KMS-11 (cell line): ENCODE measurements around the gene ABCG5.

Source experiments
- H2AFZ ChIP-seq: fragments of 200-600 bp; sonication (generic); 2 replicates; pipeline ENCODE4 v1.6.1; 2016; ENCODE audit warnings: antibody characterized with exemption, mixed run types, low read depth
- H3K27ac ChIP-seq: fragments of 200-600 bp; sonication (generic); 2 replicates; pipeline ENCODE4 v1.6.1; 2016; ENCODE audit warnings: mild to moderate bottlenecking, mixed run types
- H3K27me3 ChIP-seq: fragments of 200-600 bp; sonication (generic); 2 replicates; pipeline ENCODE4 v1.6.1; 2017; ENCODE audit warnings: mild to moderate bottlenecking, low read depth, mixed run types, moderate library complexity; ENCODE audit not compliant: insufficient read depth
- H3K36me3 ChIP-seq: fragments of 200-600 bp; sonication (generic); 2 replicates; pipeline ENCODE4 v1.6.1; 2017; ENCODE audit warnings: mild to moderate bottlenecking, mixed run types; ENCODE audit not compliant: insufficient read depth
- H3K4me1 ChIP-seq: fragments of 200-600 bp; sonication (generic); 2 replicates; pipeline ENCODE4 v1.6.1; 2016; ENCODE audit warnings: mild to moderate bottlenecking, low read depth, mixed run types; ENCODE audit not compliant: poor library complexity, severe bottlenecking
- H3K4me2 ChIP-seq: fragments of 200-600 bp; sonication (generic); 2 replicates; pipeline ENCODE4 v1.7.0; 2016; ENCODE audit warnings: mild to moderate bottlenecking, mixed run types
- H3K4me3 ChIP-seq: fragments of 200-600 bp; sonication (generic); IDR thresholded peaks from 2 replicates; pipeline ENCODE4 v1.6.1; 2017; ENCODE audit warnings: low read depth, low read length, mixed read lengths; ENCODE audit not compliant: insufficient read depth
- H3K79me2 ChIP-seq: fragments of 200-600 bp; sonication (generic); 2 replicates; pipeline ENCODE4 v1.6.1; 2016; ENCODE audit warnings: low read depth, mixed run types; ENCODE audit not compliant: insufficient read depth
- H3K9ac ChIP-seq: fragments of 200-600 bp; sonication (generic); 2 replicates; pipeline ENCODE4 v1.6.1; 2016; ENCODE audit warnings: mild to moderate bottlenecking, mixed run types
- H4K20me1 ChIP-seq: fragments of 200-600 bp; sonication (generic); 2 replicates; pipeline ENCODE4 v1.6.1; 2016; ENCODE audit warnings: mild to moderate bottlenecking, mixed run types; ENCODE audit not compliant: insufficient read depth
- TF ChIP-seq, protein P1 (sequence below): fragments of 200-600 bp; sonication (generic); conservative IDR thresholded peaks from 2 replicates; pipeline ENCODE4 v1.6.1; 2017; ENCODE audit warnings: low read depth, mild to moderate bottlenecking, antibody characterized with exemption, low read length, moderate library complexity, mixed read lengths

The ABCG5 gene

DNA sequence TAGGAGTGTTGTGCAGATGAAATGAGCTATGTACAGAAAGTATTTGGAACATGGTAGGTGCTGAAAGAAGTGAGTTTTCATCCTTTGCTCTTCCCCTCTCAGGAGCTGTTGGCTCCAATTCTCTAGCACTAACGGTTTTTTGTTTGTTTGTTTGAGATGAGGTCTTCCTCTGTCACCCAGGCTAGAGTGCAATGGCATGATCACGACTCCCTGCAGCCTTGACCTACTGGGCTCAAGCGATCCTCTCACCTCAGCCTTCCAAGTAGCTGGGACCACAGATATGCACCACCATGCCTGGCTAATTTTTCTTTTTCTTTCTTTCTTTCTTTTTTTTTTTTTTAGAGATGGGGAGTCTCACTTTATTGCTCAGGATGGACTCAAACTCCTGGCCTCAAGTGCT is 12.8 kb downstream of the ABCG5 start:
- no peaks in the 10 kb centered on the region for H3K4me1 ChIP-seq
- H3K36me3 ChIP-seq = no peaks in the 10 kb centered on the region
- H3K4me3 ChIP-seq = no peak overlapping the region
- TF ChIP-seq, protein P1, sequence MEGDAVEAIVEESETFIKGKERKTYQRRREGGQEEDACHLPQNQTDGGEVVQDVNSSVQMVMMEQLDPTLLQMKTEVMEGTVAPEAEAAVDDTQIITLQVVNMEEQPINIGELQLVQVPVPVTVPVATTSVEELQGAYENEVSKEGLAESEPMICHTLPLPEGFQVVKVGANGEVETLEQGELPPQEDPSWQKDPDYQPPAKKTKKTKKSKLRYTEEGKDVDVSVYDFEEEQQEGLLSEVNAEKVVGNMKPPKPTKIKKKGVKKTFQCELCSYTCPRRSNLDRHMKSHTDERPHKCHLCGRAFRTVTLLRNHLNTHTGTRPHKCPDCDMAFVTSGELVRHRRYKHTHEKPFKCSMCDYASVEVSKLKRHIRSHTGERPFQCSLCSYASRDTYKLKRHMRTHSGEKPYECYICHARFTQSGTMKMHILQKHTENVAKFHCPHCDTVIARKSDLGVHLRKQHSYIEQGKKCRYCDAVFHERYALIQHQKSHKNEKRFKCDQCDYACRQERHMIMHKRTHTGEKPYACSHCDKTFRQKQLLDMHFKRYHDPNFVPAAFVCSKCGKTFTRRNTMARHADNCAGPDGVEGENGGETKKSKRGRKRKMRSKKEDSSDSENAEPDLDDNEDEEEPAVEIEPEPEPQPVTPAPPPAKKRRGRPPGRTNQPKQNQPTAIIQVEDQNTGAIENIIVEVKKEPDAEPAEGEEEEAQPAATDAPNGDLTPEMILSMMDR = no peak
- no peaks in the 10 kb centered on the region for H3K79me2 ChIP-seq
- H3K27me3 ChIP-seq = no peaks in the 10 kb centered on the region
- H4K20me1 ChIP-seq = no peaks in the 10 kb centered on the region
- H3K4me2 ChIP-seq = no peak overlapping the region
- H3K9ac ChIP-seq = no peak overlapping the region
- H2AFZ ChIP-seq = no peak overlapping the region
- no peak overlapping the region for H3K27ac ChIP-seq

DNA sequence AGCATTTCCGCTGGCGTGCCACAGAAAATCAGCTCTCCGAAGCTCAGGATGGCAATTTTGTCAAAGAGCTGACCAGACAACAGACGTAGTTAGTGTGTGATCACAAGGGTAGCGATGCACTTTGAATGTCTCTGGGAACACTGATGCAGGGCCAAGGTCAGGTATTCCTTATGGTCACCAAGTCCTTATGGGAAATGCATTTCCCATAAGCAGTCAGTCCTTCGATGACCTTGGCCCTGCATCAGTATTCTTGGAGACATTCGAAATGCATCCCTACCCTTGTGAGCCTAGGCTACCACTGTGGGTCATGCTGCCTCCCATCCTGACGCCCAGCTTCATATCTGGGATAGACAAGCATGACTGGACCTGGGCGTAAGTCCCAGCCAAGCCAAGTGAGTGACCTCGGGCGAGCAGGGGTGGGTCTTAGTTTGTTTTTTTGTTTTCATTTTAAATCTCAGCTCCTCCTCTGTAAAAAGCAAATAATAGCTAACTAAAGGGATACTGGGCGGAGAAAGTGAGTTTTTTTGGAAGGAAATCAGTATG is 13.6 kb downstream of the ABCG5 start:
- H2AFZ ChIP-seq = no peak overlapping the region
- no peak overlapping the region for H3K4me2 ChIP-seq
- H3K4me3 ChIP-seq = no peak overlapping the region
- no peak overlapping the region for H3K27ac ChIP-seq
- TF ChIP-seq, protein P1 = no peak
- no peaks in the 10 kb centered on the region for H3K36me3 ChIP-seq
- H3K27me3 ChIP-seq = no peaks in the 10 kb centered on the region
- no peak overlapping the region for H3K9ac ChIP-seq
- H3K4me1 ChIP-seq = no peaks in the 10 kb centered on the region
- no peaks in the 10 kb centered on the region for H3K79me2 ChIP-seq
- no peaks in the 10 kb centered on the region for H4K20me1 ChIP-seq

DNA sequence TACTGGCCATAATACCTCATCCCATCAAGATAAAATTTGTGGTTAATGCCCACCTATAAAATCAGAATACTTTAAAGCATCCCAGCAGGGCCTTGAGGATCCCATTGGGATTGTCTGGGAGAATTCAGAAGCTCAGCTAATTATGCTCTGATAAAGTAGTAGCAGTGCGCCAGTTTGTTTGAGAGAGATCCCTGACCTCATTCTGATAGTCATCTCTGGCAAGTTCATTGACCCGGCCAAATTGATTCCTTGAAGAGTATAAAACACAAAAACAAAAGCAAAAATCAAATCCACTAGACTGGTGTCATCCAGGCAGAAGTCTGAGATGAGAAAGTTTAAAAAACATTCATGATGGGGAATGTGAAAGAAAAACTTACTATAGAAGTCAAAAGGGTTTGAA is 14.1 kb downstream of the ABCG5 start:
- Histone ChIP-seq H4K20me1 (no peaks in the 10 kb centered on the region), H3K27me3 (no peaks in the 10 kb centered on the region), H3K4me2 (no peak overlapping the region), H2AFZ (no peak overlapping the region), H3K36me3 (no peaks in the 10 kb centered on the region), H3K4me1 (no peaks in the 10 kb centered on the region), H3K27ac (no peak overlapping the region), H3K4me3 (no peak overlapping the region), H3K79me2 (no peaks in the 10 kb centered on the region), H3K9ac (no peak overlapping the region)
- TF ChIP-seq, protein P1 = no peak

DNA sequence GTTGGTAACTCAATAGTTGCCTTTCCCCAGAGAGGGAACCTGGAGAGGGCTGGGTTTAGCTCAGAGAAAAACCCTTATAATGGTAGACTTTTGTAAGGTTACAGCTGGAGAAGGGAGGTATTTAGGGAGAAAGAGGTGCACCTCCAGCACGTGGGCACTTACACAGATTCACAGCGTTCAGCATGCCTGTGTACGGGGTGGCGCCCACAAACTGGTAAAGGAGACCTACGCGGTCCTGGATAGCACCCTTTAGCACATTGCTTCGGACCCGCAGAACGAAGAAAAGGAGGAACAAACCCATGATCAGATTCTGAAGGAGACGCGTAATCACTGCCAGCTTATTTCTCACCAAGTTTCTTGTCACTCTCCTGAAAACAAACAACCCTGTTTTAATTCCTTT is 14.9 kb downstream of the ABCG5 start:
- TF ChIP-seq, protein P1 = no peak
- Histone ChIP-seq H3K27me3 (no peaks in the 10 kb centered on the region), H3K79me2 (no peaks in the 10 kb centered on the region), H3K4me2 (no peak overlapping the region), H4K20me1 (no peaks in the 10 kb centered on the region), H3K4me1 (no peaks in the 10 kb centered on the region), H3K9ac (no peak overlapping the region), H3K36me3 (no peaks in the 10 kb centered on the region), H3K4me3 (no peak overlapping the region), H2AFZ (no peak overlapping the region), H3K27ac (no peak overlapping the region)

DNA sequence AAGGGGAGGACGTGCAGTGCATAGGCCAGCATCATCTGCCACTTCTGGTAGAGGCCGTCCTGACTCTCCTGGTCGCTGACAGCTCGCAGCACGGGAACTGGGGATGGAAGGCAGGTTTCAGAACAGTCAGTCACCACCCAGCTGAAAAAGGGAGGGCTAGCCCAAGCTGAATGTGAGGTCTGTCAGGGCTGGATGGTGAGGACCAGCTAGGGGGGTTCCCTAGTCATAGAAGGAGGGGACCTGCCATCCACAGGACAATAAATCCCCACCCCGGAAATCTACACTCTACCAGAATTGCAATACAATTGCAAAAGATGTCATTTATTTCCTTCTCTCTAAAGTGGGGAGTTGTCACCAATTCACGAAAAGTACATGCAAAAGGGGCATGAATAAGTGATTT is 15.8 kb downstream of the ABCG5 start:
- Histone ChIP-seq H3K9ac (no peak overlapping the region), H3K27ac (no peak overlapping the region), H3K36me3 (no peaks in the 10 kb centered on the region), H3K4me2 (no peak overlapping the region), H4K20me1 (no peaks in the 10 kb centered on the region), H3K79me2 (no peaks in the 10 kb centered on the region), H2AFZ (no peak overlapping the region), H3K27me3 (no peaks in the 10 kb centered on the region), H3K4me3 (no peak overlapping the region), H3K4me1 (no peaks in the 10 kb centered on the region)
- TF ChIP-seq, protein P1 = no peak
